GM23338 (cell line): ENCODE measurements around the gene PDE2A. TPM values are rescaled to one million over a fixed set of nuclear protein-coding genes. Genes with fewer than 3 reads are reported as not detected.

Experiments used
- ATAC-seq: fragments of 200-7000 bp; cut with Tn5 transposase; 3 replicates; pipeline ENCODE4 v1.9.1; 2020
- DNase-seq: peaks from one replicate; pipeline ENCODE4 v3.0.0-alpha.2; 2015; ENCODE audit warnings: low spot score
- H2AFZ ChIP-seq: fragments of 200-600 bp; sonication (generic); 2 replicates; pipeline ENCODE4 v1.8.0; 2016; ENCODE audit warnings: antibody characterized with exemption, mild to moderate bottlenecking, moderate library complexity
- H3F3A ChIP-seq: fragments of 200-600 bp; sonication (generic); replicated peaks from 2 replicates; pipeline ENCODE4 v1.8.0; 2017; ENCODE audit warnings: antibody characterized with exemption, mixed run types, low read depth
- H3K27ac ChIP-seq: fragments of 200-600 bp; sonication (generic); 2 replicates; pipeline ENCODE4 v1.6.1; 2016; ENCODE audit warnings: low read depth
- H3K27me3 ChIP-seq: fragments of 200-600 bp; sonication (generic); 2 replicates; pipeline ENCODE4 v1.8.0; 2016; ENCODE audit warnings: mild to moderate bottlenecking, mixed run types, moderate library complexity; ENCODE audit not compliant: insufficient read depth
- H3K36me3 ChIP-seq: fragments of 200-600 bp; sonication (generic); 2 replicates; pipeline ENCODE4 v1.8.0; 2016; ENCODE audit warnings: mild to moderate bottlenecking; ENCODE audit not compliant: insufficient read depth
- H3K4me1 ChIP-seq: fragments of 200-600 bp; sonication (generic); 2 replicates; pipeline ENCODE4 v1.8.0; 2016; ENCODE audit warnings: mild to moderate bottlenecking, moderate library complexity; ENCODE audit not compliant: insufficient read depth
- H3K4me2 ChIP-seq: fragments of 200-600 bp; sonication (generic); 2 replicates; pipeline ENCODE4 v1.7.1; 2017; ENCODE audit warnings: mixed run types
- H3K4me3 ChIP-seq: fragments of 200-600 bp; sonication (generic); 2 replicates; pipeline ENCODE4 v1.6.1; 2016; ENCODE audit warnings: mixed run types
- H3K79me2 ChIP-seq: fragments of 200-600 bp; sonication (generic); replicated peaks from 2 replicates; pipeline ENCODE4 v1.8.0; 2017; ENCODE audit warnings: mild to moderate bottlenecking; ENCODE audit not compliant: insufficient read depth
- H3K9me2 ChIP-seq: fragments of 200-600 bp; sonication (generic); 2 replicates; pipeline ENCODE4 v1.8.0; 2017; ENCODE audit not compliant: insufficient read depth
- H4K20me1 ChIP-seq: fragments of 200-600 bp; sonication (generic); replicated peaks from 2 replicates; pipeline ENCODE4 v1.8.0; 2017; ENCODE audit warnings: mild to moderate bottlenecking; ENCODE audit not compliant: insufficient read depth
- H3K27ac Mint-ChIP-seq: 2 replicates; pipeline ENCODE4 v1.8.0; 2020; ENCODE audit warnings: inconsistent platforms, mild to moderate bottlenecking, moderate library complexity, mixed read lengths
- H3K27me3 Mint-ChIP-seq: 3 replicates; pipeline ENCODE4 v1.8.0; 2022; ENCODE audit warnings: low read depth, mild to moderate bottlenecking, moderate library complexity, mixed read lengths, inconsistent platforms; ENCODE audit not compliant: insufficient read depth, poor library complexity
- H3K36me3 Mint-ChIP-seq: 3 replicates; pipeline ENCODE4 v1.8.0; 2021; ENCODE audit warnings: low read depth, mild to moderate bottlenecking, inconsistent platforms, moderate library complexity, mixed read lengths
- H3K4me1 Mint-ChIP-seq: 3 replicates; pipeline ENCODE4 v1.8.0; 2020; ENCODE audit warnings: mild to moderate bottlenecking, inconsistent platforms, mixed read lengths
- H3K4me3 Mint-ChIP-seq: 3 replicates; pipeline ENCODE4 v1.8.0; 2021; ENCODE audit warnings: moderate library complexity, mild to moderate bottlenecking, inconsistent platforms, mixed read lengths
- H3K9me3 Mint-ChIP-seq: 3 replicates; pipeline ENCODE4 v1.8.0; 2020; ENCODE audit warnings: moderate library complexity, mild to moderate bottlenecking, inconsistent platforms, mixed read lengths
- CREB1 ChIP-seq: fragments of 250-450 bp; sonication (Bioruptor Pico); IDR thresholded peaks from 2 replicates; pipeline ENCODE4 v1.5.0; 2020; ENCODE audit warnings: low read depth, mild to moderate bottlenecking, moderate library complexity
- ETS1 ChIP-seq: IDR thresholded peaks from 2 replicates; pipeline ENCODE4 v1.6.1; 2016; ENCODE audit warnings: antibody characterized with exemption
- EZH2phosphoT487 ChIP-seq: fragments of 200-600 bp; sonication (generic); IDR thresholded peaks from one replicate; pipeline ENCODE4 v1.8.1; 2018; ENCODE audit warnings: antibody characterized with exemption; ENCODE audit not compliant: unreplicated experiment
- JUNB ChIP-seq: IDR thresholded peaks from one replicate; pipeline ENCODE4 v1.6.1; 2016; ENCODE audit warnings: antibody characterized with exemption; ENCODE audit not compliant: unreplicated experiment
- NANOG ChIP-seq: IDR thresholded peaks from 2 replicates; pipeline ENCODE4 v1.6.1; 2016; ENCODE audit warnings: antibody characterized with exemption, borderline replicate concordance
- REST ChIP-seq: IDR thresholded peaks from one replicate; pipeline ENCODE4 v1.6.1; 2018; ENCODE audit warnings: antibody characterized with exemption; ENCODE audit not compliant: unreplicated experiment
- STAT1 ChIP-seq: IDR thresholded peaks from one replicate; pipeline ENCODE4 v1.6.1; 2016; ENCODE audit warnings: antibody characterized with exemption; ENCODE audit not compliant: unreplicated experiment
- ZNF331 ChIP-seq: fragments of 250-450 bp; sonication (Bioruptor Pico); IDR thresholded peaks from 2 replicates; pipeline ENCODE4 v1.5.0; 2020; ENCODE audit warnings: low read depth, mild to moderate bottlenecking, moderate library complexity
- ZNF462 ChIP-seq: fragments of 250-450 bp; sonication (Bioruptor Pico); IDR thresholded peaks from 2 replicates; pipeline ENCODE4 v1.5.0; 2020; ENCODE audit warnings: mild to moderate bottlenecking, moderate library complexity
- polyA plus RNA-seq: library from polyadenylated mRNA; unstranded; fragments of >200 nt; fragmentation: Nextera tagmentation; extraction: Ambion mirVana; gene quantifications from 2 replicates; pipeline ENCODE4 v1.2.1, GENCODE V29; 2016
- total RNA-seq: library from RNA; depleted of rRNA; stranded (reverse); fragments of >200 nt; shearing (Covaris generic); gene quantifications from 2 replicates; pipeline ENCODE4 v1.2.3, GENCODE V29; 2014

PDE2A gene
- total and polyA plus RNA-seq, 2 experiments from 2014 or later, result 4.3 to 16.2 TPM

- DNase-seq (no peak), ATAC-seq (no peak)
- Histone ChIP-seq H3K27me3 (peaks cover 30% of the 10 kb centered on the region), H3K4me3 (no peak overlapping the region), H3K27ac (no peak overlapping the region), H4K20me1 (no peaks in the 10 kb centered on the region), H3K36me3 (no peaks in the 10 kb centered on the region), H3K9me2 (0 out of 2 replicates have a peak, but pooled peaks cover 5% of the 10 kb centered on the region), H3K4me1 (peaks cover 8% of the 10 kb centered on the region), H2AFZ (no peak overlapping the region), H3F3A (0 out of 2 replicates have a peak, but pooled peaks cover 4% of the 10 kb centered on the region), H3K4me2 (no peak overlapping the region), H3K79me2 (no peaks in the 10 kb centered on the region)
- Mint-ChIP-seq H3K4me1 (peaks cover 10% of the 10 kb centered on the region), H3K4me3 (no peak overlapping the region), H3K27ac (no peak overlapping the region), H3K27me3 (peaks cover 38% of the 10 kb centered on the region), H3K36me3 (no peaks in the 10 kb centered on the region; the same call in 2 of the 3 replicates), H3K9me3 (peaks cover 2% of the 10 kb centered on the region; the same call in 1 of the 3 replicates)
- TF ChIP-seq CREB1 (CRISPR knock-in tag) (no peak), NANOG (no peak), JUNB (no peak), ZNF462 (CRISPR knock-in tag) (no peak), ZNF331 (no peak)
Measured at GRCh38 chr11:72581067-72581466, 93.2 kb downstream of the PDE2A start.

GRCh38 chr11:72580642-72580950 is 93.6 kb downstream of the PDE2A start:
- H3K4me2 ChIP-seq, result no peak overlapping the region
- no peak overlapping the region; the same call in 1 of the 2 replicates for H3K27ac Mint-ChIP-seq
- no peaks in the 10 kb centered on the region for H4K20me1 ChIP-seq
- TF ChIP-seq ZNF331, result no peak
- TF ChIP-seq ETS1, result no peak
- no peak for TF ChIP-seq EZH2phosphoT487
- TF ChIP-seq REST, result no peak
- no peak for TF ChIP-seq STAT1
- H3K9me2 ChIP-seq, result 0 out of 2 replicates have a peak, but pooled peaks cover 5% of the 10 kb centered on the region
- DNase-seq (no peak), ATAC-seq (no peak)
- H3K36me3 ChIP-seq, result no peaks in the 10 kb centered on the region
- no peak overlapping the region for H3K4me3 ChIP-seq
- no peak overlapping the region for H3K27ac ChIP-seq
- no peak overlapping the region for H2AFZ ChIP-seq
- H3K36me3 Mint-ChIP-seq, result no peaks in the 10 kb centered on the region; the same call in 2 of the 3 replicates
- peaks cover 27% of the 10 kb centered on the region for H3K27me3 ChIP-seq
- no peak overlapping the region for H3K4me3 Mint-ChIP-seq
- 0 out of 2 replicates have a peak, but pooled peaks cover 4% of the 10 kb centered on the region for H3F3A ChIP-seq
- no peaks in the 10 kb centered on the region for H3K79me2 ChIP-seq
- H3K4me1 Mint-ChIP-seq, result peaks cover 7% of the 10 kb centered on the region
- peaks cover 8% of the 10 kb centered on the region; the same call in 1 of the 2 replicates for H3K4me1 ChIP-seq
- H3K9me3 Mint-ChIP-seq, result peaks cover 2% of the 10 kb centered on the region; the same call in 1 of the 3 replicates
- peaks cover 33% of the 10 kb centered on the region for H3K27me3 Mint-ChIP-seq
